HG02759 (cell line): ENCODE data around the gene GLP1R.
"Not testable (repeated sequence)": the region's sequence is repeated elsewhere in the genome, so short reads cannot be mapped to it uniquely, and the experiment has no call there.

Experiments used
- ATAC-seq: cut with Tn5 transposase; IDR thresholded peaks from one replicate; pipeline ENCODE4 v1.9.1; 2021; ENCODE audit warnings: mild to moderate bottlenecking, moderate library complexity; ENCODE audit not compliant: unreplicated experiment

Gene GLP1R

GRCh38 chr6:39118921-39119320, 70.3 kb downstream of the GLP1R start:
- ATAC-seq: no peak

GRCh38 chr6:39124114-39124513, 75.5 kb downstream of the GLP1R start:
- ATAC-seq: no peak

- no peak for ATAC-seq
These were observed 79.5 kb downstream of the GLP1R start for GRCh38 chr6:39128106-39128505.

- ATAC-seq: no peak
These were observed 80.3 kb downstream of the GLP1R start for GRCh38 chr6:39128832-39129231.

- ATAC-seq: no peak
These were observed 82.1 kb downstream of the GLP1R start for GRCh38 chr6:39130691-39131090.

- ATAC-seq: not testable (repeated sequence)
These were observed 86.2 kb downstream of the GLP1R start for GRCh38 chr6:39134761-39135160.

GRCh38 chr6:39136207-39136606, 87.6 kb downstream of the GLP1R start:
- ATAC-seq: not testable (repeated sequence)

- ATAC-seq: no peak
These were observed 88.7 kb downstream of the GLP1R start for GRCh38 chr6:39137245-39137644.
